Body of pancreas (tissue), 4 donors: ENCODE results near the gene KIRREL1. TPM values are rescaled to one million over a fixed set of nuclear protein-coding genes. Genes with fewer than 3 reads are reported as not detected.

Experiments
- ATAC-seq: fragments of 150-250 bp; one replicate; pipeline ENCODE4 v1.9.1; 2016
- DNase-seq, 4 donors: peaks; one replicate each; pipeline ENCODE4 v3.0.0-alpha.2; 2019
- H3K27ac ChIP-seq, 4 donors: fragments of 200-600 bp; sonication (generic); 1 replicate in 3 of 4; 2 replicates in 1 of 4; pipeline versions ENCODE4 v1.5.1 to v1.6.1; 2016 to 2019; ENCODE audit warnings: mild to moderate bottlenecking in 1 of 4, mixed read lengths in 1 of 4, moderate library complexity in 1 of 4
- H3K27me3 ChIP-seq, 2 donors: fragments of 200-600 bp; sonication (generic); one replicate each; pipeline ENCODE4 v1.6.0; 2016; ENCODE audit warnings: mild to moderate bottlenecking in 1 of 2
- H3K36me3 ChIP-seq, 2 donors: fragments of 200-600 bp; sonication (generic); replicated peaks in 1 of 2; 2 replicates each; pipeline ENCODE4 v1.5.1; 2016; ENCODE audit warnings: low read depth in 2 of 2; ENCODE audit not compliant: insufficient read depth in 1 of 2
- H3K4me1 ChIP-seq: fragments of 200-600 bp; sonication (generic); one replicate; pipeline ENCODE4 v1.6.0; 2016
- H3K4me3 ChIP-seq, 2 donors: fragments of 200-600 bp; sonication (generic); 1 replicate in 1 of 2; 2 replicates in 1 of 2; pipeline ENCODE4 v1.5.1; 2016 to 2019
- H3K9me3 ChIP-seq, 3 donors: fragments of 200-600 bp; sonication (generic); 1 replicate in 2 of 3; 2 replicates in 1 of 3; pipeline ENCODE4 v1.5.1; 2016
- CTCF ChIP-seq, 7 experiments: fragments of 450-650 bp in 4 of 7; fragments of 200-600 bp in 3 of 7; sonication (generic) in 3 of 7; IDR thresholded peaks; one replicate each; pipeline ENCODE4 v1.5.1; 2016 to 2019; ENCODE audit warnings: antibody characterized with exemption in 7 of 7
- POLR2A ChIP-seq, 3 donors: fragments of 450-650 bp; IDR thresholded peaks; one replicate each; pipeline ENCODE4 v1.6.1; 2016; ENCODE audit warnings: antibody characterized with exemption in 3 of 3, mild to moderate bottlenecking in 2 of 3
- WGBS, 2 donors: methylation state at CpG; one replicate each; pipeline ENCODE4 v1.1.5; 2017; 5-methylcytosine and 5-hydroxymethylcytosine counted together
- intact Hi-C: fragments of 100-400 bp; cut with DNase I; formaldehyde crosslinking; loops from one replicate; pipeline ENCODE4 v1.15.1; 2023
- total RNA-seq, 2 donors: library from RNA; depleted of rRNA; stranded (reverse); fragments of >200 nt; gene quantifications; one replicate each; pipeline ENCODE4 v1.1.0, GENCODE V29; 2016

Gene KIRREL1
- total RNA-seq, 2 donors from 2014 or later: 10.9 to 11.4 TPM

DNA sequence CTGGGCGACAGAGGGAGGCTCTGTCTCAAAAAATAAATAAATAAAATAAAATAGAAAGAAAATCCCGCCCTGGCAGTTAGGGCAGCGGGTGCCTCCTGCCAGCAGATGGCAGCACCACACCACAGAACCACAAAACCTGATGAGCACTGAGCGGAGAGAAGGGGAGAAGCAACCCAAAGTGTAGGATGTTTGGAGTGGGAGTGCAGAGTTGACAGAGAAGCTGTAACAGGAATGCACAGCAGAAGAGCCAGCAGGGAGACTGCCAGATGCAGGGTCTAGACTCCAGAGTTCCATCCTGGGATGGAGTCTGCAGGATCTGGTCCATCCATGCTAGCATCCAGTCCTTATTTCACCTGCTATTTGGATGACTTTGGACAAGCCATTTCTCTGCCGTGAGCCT is 29.7 kb upstream of the KIRREL1 start:
- peaks cover 43% of the 10 kb centered on the region for H3K4me1 ChIP-seq
- H3K27ac ChIP-seq: no peak overlapping the region
- no peaks in the 10 kb centered on the region for H3K9me3 ChIP-seq
- intact Hi-C loops: loop anchor here (5.0 kb wide), 1 partner anchor 159 kb away; no protein-coding TSS in a partner anchor
- H3K36me3 ChIP-seq: no peaks in the 10 kb centered on the region
- peak; percentile 64 to 71 (median 68) for DNase-seq
- no peaks in the 10 kb centered on the region for H3K27me3 ChIP-seq
- TF ChIP-seq CTCF (IDR thresholded peaks at IDR 0.05) (peak; percentile 81 to 98 (median 97)), POLR2A (IDR thresholded peaks at IDR 0.05) (peak in 1 of 3 donors; percentile 7)
- peak; percentile 36 for ATAC-seq
- 5 to 12% methylated on average over 5 of the region's 5 CpGs for WGBS, 2 donors
- no peak overlapping the region for H3K4me3 ChIP-seq

- no peak for DNase-seq
- H3K36me3 ChIP-seq: no peaks in the 10 kb centered on the region
- H3K4me1 ChIP-seq: peaks cover 53% of the 10 kb centered on the region
- H3K9me3 ChIP-seq: no peaks in the 10 kb centered on the region
- H3K27me3 ChIP-seq: no peaks in the 10 kb centered on the region
- intact Hi-C loops: no loop called here
- TF ChIP-seq POLR2A (IDR thresholded peaks at IDR 0.05) (no peak), CTCF (IDR thresholded peaks at IDR 0.05) (no peak)
- WGBS, 2 donors: 33 to 39% methylated on average over 8 of the region's 8 CpGs
- ATAC-seq: peak; percentile 2
- peak overlapping the region; percentile 63 to 84 (median 78) for H3K27ac ChIP-seq
- H3K4me3 ChIP-seq: no peak overlapping the region
These were observed 27.9 kb upstream of the KIRREL1 start for GRCh38 chr1:157965584-157965983.

DNA sequence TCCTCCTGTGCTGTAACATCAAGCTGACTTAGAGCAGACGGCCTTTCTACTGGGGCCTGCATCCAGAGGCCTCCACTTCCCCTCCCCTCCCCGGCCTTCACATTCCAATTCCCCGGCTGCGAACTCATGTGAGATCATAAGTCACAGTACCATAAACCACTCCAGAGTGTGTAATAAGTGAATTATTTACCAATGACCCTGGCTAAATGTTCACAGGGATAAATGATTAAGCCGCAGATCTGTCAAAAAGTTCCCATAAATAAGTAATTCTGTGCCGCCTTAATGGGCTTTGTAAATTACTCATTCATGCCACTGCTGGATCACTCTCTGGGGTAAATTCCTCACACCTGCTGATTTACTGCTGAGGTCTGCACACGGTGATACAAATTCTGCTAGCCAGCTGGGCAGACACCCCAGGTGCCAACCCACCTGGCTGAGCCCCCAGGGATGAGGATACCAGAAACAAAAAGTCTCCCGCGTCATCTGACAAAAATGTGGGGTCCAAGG is 27.4 kb upstream of the KIRREL1 start:
- ATAC-seq (peak; percentile 87), DNase-seq (peak; percentile 66 to 82 (median 76))
- no peaks in the 10 kb centered on the region for H3K27me3 ChIP-seq
- H3K36me3 ChIP-seq: no peaks in the 10 kb centered on the region
- TF ChIP-seq POLR2A (IDR thresholded peaks at IDR 0.05) (peak in 1 of 3 donors; percentile 12), CTCF (IDR thresholded peaks at IDR 0.05) (no peak)
- H3K9me3 ChIP-seq: no peaks in the 10 kb centered on the region
- intact Hi-C loops: no loop called here
- peak overlapping the region; percentile 63 to 84 (median 78) for H3K27ac ChIP-seq
- H3K4me3 ChIP-seq: no peak overlapping the region
- WGBS, 2 donors: 32 to 34% methylated on average over 7 to 9 of the region's 9 CpGs
- H3K4me1 ChIP-seq: peaks cover 53% of the 10 kb centered on the region

- no peaks in the 10 kb centered on the region for H3K27me3 ChIP-seq
- DNase-seq (no peak), ATAC-seq (no peak)
- H3K27ac ChIP-seq: peak overlapping the region in 3 of 4 donors; percentile 60 to 84 (median 79)
- intact Hi-C loops: no loop called here
- no peaks in the 10 kb centered on the region for H3K9me3 ChIP-seq
- H3K4me3 ChIP-seq: no peak overlapping the region
- TF ChIP-seq POLR2A (IDR thresholded peaks at IDR 0.05) (no peak), CTCF (IDR thresholded peaks at IDR 0.05) (no peak)
- peaks cover 49% of the 10 kb centered on the region for H3K4me1 ChIP-seq
- H3K36me3 ChIP-seq: no peaks in the 10 kb centered on the region
These were observed 26.2 kb upstream of the KIRREL1 start for GRCh38 chr1:157967205-157967604.

GRCh38 chr1:157968508-157968907 is 24.9 kb upstream of the KIRREL1 start:
- Histone ChIP-seq H3K27ac (peak overlapping the region in 2 of 4 donors; percentile 14 to 39), H3K36me3 (no peaks in the 10 kb centered on the region), H3K4me3 (no peak overlapping the region), H3K9me3 (no peaks in the 10 kb centered on the region), H3K4me1 (peaks cover 41% of the 10 kb centered on the region), H3K27me3 (no peaks in the 10 kb centered on the region)
- no peak for TF ChIP-seq POLR2A (IDR thresholded peaks at IDR 0.05)
- no peak for TF ChIP-seq CTCF (IDR thresholded peaks at IDR 0.05)
- WGBS, 2 donors: 38 to 39% methylated on average over 7 of the region's 7 CpGs
- DNase-seq: peak in 3 of 4 donors; percentile 36 to 66 (median 61)
- no peak for ATAC-seq
- intact Hi-C loops: no loop called here
